T-helper 9 cell (primary cell): ENCODE data around the gene RBM43.
"Not testable (repeated sequence)": the region's sequence is repeated elsewhere in the genome, so short reads cannot be mapped to it uniquely, and the experiment has no call there.

Source experiments
- DNase-seq: peaks from one replicate; pipeline ENCODE4 v3.0.0-alpha.2; 2020
- total RNA-seq, 2 donors: gene quantifications; one replicate each; lab custom pipeline; 2026; lab: John Stamatoyannopoulos, UW

RBM43 gene
- 9.7 to 20.9 reads per million in 2 donors for total RNA-seq

GRCh38 chr2:151261231-151261976 is at the start of gene RBM43:
TSS of gene RBM43 (minus strand) at chr2:151261863. CDS start at chr2:151261727, 136 bp downstream.
- peak; percentile 70 for DNase-seq

- DNase-seq: not testable (repeated sequence)
Measured at GRCh38 chr2:151310313-151310712, 48.6 kb upstream of the RBM43 start.

- no peak for DNase-seq
Measured at GRCh38 chr2:151306621-151307020, 45.0 kb upstream of the RBM43 start.

GRCh38 chr2:151305129-151305691 is 43.5 kb upstream of the RBM43 start:
- no peak for DNase-seq

GRCh38 chr2:151302879-151303278 is 41.2 kb upstream of the RBM43 start:
- DNase-seq: no peak

- no peak for DNase-seq
Measured at GRCh38 chr2:151302404-151302803, 40.7 kb upstream of the RBM43 start.

- no peak for DNase-seq
Measured at GRCh38 chr2:151299920-151300539, 38.4 kb upstream of the RBM43 start.

- DNase-seq: no peak
Measured at GRCh38 chr2:151297882-151298281, 36.2 kb upstream of the RBM43 start.

GRCh38 chr2:151295926-151296325 is 34.3 kb upstream of the RBM43 start:
- not testable (repeated sequence) for DNase-seq

- no peak for DNase-seq
Measured at GRCh38 chr2:151292546-151292945, 30.9 kb upstream of the RBM43 start.

GRCh38 chr2:151292141-151292540 is 30.5 kb upstream of the RBM43 start:
- no peak for DNase-seq

GRCh38 chr2:151291224-151291623 is 29.6 kb upstream of the RBM43 start:
- no peak for DNase-seq

- DNase-seq: no peak
Measured at GRCh38 chr2:151289972-151290866, 28.6 kb upstream of the RBM43 start.

GRCh38 chr2:151287513-151288250 is 26.0 kb upstream of the RBM43 start:
- no peak for DNase-seq

- DNase-seq: no peak
Measured at GRCh38 chr2:151282401-151282800, 20.7 kb upstream of the RBM43 start.

GRCh38 chr2:151280271-151280670 is 18.6 kb upstream of the RBM43 start:
- no peak for DNase-seq

GRCh38 chr2:151278487-151278886 is 16.8 kb upstream of the RBM43 start:
- no peak for DNase-seq

- DNase-seq: no peak
Measured at GRCh38 chr2:151277067-151277466, 15.4 kb upstream of the RBM43 start.

GRCh38 chr2:151275291-151275690 is 13.6 kb upstream of the RBM43 start:
- no peak for DNase-seq

- no peak for DNase-seq
Measured at GRCh38 chr2:151271824-151272223, 10.2 kb upstream of the RBM43 start.

GRCh38 chr2:151269798-151270568 is 8.3 kb upstream of the RBM43 start:
- DNase-seq: no peak
